Breast epithelium (tissue), 3 donors: ENCODE data around the gene SEMA4G.

Source experiments
- CTCF ChIP-seq, 3 donors: fragments of 450-650 bp; IDR thresholded peaks; one replicate each; pipeline ENCODE4 v1.5.1; 2016 to 2017; ENCODE audit warnings: antibody characterized with exemption in 3 of 3, mild to moderate bottlenecking in 3 of 3, moderate library complexity in 3 of 3
- POLR2A ChIP-seq: fragments of 450-650 bp; IDR thresholded peaks from one replicate; pipeline ENCODE4 v1.6.1; 2016; ENCODE audit warnings: antibody characterized with exemption, mild to moderate bottlenecking, moderate library complexity

DNA sequence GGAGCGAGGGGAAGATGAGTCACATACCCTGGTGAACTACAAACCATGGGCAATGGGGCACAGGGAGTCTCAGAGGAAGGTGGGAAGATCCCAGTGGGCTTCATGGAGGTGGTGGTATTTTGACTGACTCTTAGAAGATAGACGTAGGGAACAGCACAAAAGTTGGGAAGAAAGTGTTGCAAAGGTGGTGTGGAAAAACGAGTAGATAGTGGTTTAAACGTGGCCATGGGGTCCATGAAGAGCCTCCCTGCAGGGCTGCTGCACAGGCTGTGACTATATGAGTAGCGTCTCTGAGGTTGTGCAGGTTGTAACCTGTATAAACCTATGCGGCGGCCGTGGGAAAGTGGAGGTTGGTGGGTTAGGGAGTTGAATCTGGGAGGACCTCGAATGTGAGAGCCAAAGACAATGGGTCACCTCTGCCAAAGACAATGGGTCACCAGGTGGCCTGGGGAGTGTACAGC, 44.1 kb downstream of the SEMA4G start:
- TF ChIP-seq CTCF (IDR thresholded peaks at IDR 0.05) (no peak), POLR2A (no peak)
